Fibroblast of gingiva (primary cell): ENCODE results near the gene ADAMTS16.

Experiments
- DNase-seq: peaks from one replicate; pipeline ENCODE4 v3.0.0-alpha.2; 2011; ENCODE audit warnings: low read depth

Gene ADAMTS16

DNA sequence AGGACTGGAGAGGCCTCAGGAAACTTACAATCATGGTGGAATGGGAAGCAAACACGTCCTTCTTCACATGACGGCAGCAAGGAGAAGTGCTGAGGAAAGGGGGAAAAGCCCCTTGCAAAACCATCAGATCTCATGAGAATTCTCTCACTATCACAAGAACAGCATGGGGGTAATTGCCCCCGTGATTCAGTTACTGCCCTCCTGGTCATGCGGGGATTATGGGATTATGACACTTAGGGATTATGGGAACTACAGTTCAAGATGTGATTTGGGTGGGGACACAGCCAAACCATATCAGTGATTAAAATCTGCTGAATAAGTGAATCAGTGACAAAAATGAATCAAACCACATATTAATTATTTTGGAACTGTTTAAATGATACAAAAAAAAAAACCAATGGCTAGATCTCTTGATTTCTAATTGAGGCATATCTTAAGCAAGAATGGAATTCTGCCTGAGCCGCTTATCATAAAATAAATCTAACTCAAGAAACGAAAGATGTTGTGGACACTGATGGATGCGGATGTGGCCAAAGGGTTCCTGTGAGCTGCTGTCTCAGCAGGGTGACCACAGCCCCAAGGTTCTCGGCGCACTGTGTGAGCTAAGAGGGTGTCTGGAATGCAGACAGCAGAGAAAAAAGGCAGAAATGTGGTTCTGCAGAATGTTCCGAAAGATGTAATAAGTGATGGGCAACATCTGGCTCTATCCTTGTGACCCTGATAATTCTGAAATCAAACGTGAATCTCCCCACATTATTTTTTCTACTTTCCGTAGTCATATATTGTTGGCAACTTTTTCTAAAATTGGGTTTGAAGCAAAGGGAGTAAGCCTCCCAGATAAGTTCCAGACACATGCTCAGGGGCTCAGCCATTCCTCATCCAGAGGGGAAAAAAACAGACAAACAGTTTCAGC lies 175.2 kb downstream of the ADAMTS16 start:
- no peak for DNase-seq

- no peak for DNase-seq
Observed at GRCh38 chr5:5316334-5316733, 176.2 kb downstream of the ADAMTS16 start.

DNA sequence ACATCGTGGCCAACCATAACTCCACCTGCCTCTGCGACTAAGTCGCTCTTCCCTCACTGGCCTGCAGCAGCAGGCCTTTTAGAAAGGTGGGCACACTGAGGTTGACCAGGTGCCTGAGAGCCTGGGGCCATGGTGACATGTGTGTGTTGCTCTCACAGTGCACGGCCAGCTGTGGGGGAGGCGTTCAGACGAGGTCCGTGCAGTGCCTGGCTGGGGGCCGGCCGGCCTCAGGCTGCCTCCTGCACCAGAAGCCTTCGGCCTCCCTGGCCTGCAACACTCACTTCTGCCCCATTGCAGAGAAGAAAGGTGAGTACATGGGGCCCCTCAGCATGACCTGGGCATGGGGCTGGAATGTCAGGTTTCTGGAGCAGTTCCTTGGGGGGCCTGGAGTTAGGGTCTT lies 177.8 kb downstream of the ADAMTS16 start:
- no peak for DNase-seq

DNA sequence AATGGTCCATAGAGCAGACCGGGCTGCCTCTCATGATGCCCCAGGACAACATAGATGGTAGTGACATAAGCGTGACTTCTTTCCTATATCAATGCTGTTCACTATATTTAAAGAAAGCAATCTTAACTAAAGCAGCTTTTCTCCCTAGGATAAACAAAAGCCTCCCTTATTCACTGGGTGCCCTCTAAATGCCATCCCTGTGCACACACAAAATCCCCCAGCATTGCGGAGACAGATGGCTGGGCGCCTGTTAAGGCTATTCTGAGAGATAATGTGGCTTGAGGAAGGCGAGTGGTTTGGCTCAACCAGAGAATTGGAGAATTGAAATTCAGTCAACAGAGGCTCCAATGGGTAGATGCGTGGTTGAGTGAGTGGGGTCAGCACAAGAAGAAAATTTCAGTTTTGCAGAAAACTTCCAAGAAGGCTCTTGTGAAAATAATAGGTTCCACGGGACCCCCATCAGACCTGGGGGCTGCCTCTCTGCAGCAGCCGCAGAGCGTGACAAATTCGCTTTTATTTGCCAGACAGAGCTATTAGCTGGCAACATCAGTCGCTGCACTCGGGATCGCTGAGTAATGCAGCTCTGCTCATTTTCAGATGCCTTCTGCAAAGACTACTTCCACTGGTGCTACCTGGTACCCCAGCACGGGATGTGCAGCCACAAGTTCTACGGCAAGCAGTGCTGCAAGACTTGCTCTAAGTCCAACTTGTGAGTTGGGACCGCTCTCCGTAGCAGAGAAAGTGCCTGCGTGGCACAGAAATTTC lies 178.5 kb downstream of the ADAMTS16 start:
- no peak for DNase-seq

GRCh38 chr5:5320062-5320805 lies 180.1 kb downstream of the ADAMTS16 start:
- DNase-seq = no peak

GRCh38 chr5:5321137-5321536 lies 181.0 kb downstream of the ADAMTS16 start:
- no peak for DNase-seq

DNA sequence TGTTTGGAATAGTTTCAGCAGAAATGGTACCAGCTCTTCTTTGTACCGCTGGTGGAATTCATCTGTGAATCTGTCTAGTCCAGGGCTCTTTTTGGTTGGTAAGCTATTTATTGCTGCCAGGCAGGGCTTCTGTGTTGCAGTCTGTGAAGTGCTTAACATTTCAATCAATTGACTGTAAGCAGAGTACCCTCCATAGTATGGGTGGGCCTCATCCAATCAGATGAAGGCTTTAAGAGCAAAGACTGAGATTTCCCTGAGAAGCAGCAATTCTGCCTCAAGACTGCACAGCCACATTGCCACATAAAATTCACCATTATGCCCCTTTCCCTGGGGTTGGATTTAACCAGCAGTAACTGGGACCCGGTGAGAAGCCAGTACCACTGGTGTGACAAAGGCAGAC lies 183.4 kb downstream of the ADAMTS16 start:
- no peak for DNase-seq

- no peak for DNase-seq
Observed at GRCh38 chr5:5326115-5326758, 186.1 kb downstream of the ADAMTS16 start.

GRCh38 chr5:5327126-5327525 lies 187.0 kb downstream of the ADAMTS16 start:
- no peak for DNase-seq

GRCh38 chr5:5330728-5331452 lies 190.8 kb downstream of the ADAMTS16 start:
- DNase-seq = no peak

- DNase-seq = no peak
Observed at GRCh38 chr5:5331848-5332247, 191.7 kb downstream of the ADAMTS16 start.

- DNase-seq = no peak
Observed at GRCh38 chr5:5332287-5332686, 192.2 kb downstream of the ADAMTS16 start.

- no peak for DNase-seq
Observed at GRCh38 chr5:5335107-5335506, 195.0 kb downstream of the ADAMTS16 start.

DNA sequence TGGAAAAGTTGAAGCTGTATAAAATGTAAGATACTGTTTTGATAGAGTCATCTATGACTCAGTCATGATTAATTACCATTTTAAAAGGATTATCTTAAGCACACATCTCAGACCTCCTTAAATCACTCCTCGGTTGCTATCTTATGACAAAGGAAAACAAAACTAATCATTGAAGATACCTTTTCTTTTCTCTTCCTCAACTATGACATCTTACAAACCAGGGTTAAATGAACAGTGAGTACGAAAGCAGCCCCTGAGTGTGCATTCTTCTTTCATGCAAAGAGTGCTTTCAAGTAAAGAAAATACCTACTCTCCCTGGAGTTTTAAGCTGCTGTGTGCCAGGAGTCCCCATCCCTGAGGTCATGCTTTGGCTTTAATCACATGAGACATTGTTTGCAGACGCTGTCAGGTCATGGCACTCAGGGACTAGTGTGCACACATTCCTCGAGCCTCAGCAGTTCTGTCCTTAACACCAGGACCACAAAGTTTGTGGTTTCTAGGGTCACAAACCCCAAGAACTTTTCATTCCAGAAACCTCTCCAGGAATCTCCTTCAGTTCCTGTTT lies 195.7 kb downstream of the ADAMTS16 start:
- no peak for DNase-seq

DNA sequence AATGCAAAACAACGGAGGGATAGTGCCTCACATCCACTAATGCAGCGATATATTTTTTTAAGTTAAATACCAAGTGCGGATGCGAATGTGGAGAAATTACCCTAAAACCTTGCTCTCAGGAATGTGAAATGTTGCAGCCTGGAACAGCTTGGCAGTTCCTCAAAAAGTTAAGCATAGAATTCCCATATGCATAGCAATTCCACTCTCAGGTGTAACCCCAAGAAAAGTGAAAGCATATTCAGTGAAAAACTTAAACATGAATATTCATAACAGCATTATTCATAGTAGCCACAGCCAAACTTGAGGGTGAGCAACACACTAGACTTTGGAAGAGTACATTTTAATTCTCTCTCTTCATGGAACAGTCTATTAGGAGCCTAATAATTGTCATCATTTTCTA lies 199.1 kb downstream of the ADAMTS16 start:
- DNase-seq = no peak

GRCh38 chr5:5340206-5340729 lies 200.1 kb downstream of the ADAMTS16 start:
- DNase-seq = peak; percentile 90

GRCh38 chr5:5341531-5342292 lies 201.6 kb downstream of the ADAMTS16 start:
- DNase-seq = peak; percentile 21

GRCh38 chr5:5342784-5343183 lies 202.7 kb downstream of the ADAMTS16 start:
- no peak for DNase-seq

- no peak for DNase-seq
Observed at GRCh38 chr5:5343568-5343967, 203.4 kb downstream of the ADAMTS16 start.

DNA sequence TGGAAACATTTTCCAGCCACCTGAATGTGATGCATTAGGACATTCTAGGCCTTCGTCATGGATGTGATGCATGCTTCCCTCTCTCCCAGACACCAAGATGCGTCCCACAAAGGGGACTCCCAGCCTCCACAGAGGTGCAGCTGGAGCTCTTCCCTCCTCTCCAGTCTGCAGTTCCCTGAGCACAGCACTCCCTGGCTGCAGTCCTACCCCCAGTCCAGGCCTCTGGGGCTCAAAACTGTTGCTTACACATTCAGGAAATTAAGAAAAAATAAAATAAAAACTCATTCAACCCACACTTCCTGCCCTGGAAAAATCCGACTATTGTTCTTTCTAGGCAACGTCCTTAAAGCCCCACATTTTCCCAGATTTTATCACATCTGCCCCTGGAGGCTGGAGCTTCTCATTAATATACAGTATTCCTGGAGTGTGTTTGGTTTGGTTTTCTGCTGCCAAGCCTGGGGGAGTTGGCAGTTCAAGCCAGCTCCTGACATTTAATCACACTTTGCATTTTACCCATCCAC lies 204.0 kb downstream of the ADAMTS16 start:
- no peak for DNase-seq
